ENCODE data around the gene CA5A. TPM values are rescaled to one million over a fixed set of nuclear protein-coding genes. Genes with fewer than 3 reads are reported as not detected.
A peak's percentile ranks its signal among the peaks of the same experiment; 100 is the strongest.

Gene CA5A
- total and polyA plus RNA-seq, 2 experiments from 2014 or later, result not detected

DNA sequence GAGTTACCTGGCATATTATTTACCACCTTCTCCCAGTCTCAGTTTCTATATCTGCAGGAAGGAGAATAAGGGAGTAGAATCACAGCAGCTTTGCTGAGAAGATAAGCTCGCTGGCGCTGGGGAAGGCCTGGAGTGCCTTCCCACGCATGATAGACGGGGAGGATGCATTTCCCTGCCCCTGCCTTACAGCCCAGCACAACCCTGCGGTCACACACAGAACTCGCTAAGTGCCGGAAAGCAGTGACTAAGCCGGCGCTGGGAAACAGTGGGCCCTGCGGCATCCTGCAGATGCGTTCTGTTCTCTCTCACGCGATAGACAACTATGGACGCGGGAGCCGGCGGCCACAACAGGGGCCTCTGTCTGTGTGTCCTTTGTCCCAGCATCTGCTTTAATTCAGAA, 4.8 kb downstream of the CA5A start (continued):
- TF ChIP-seq CTCF (conservative IDR thresholded peaks at IDR 0.05; ENCODE audit: low read depth in 2 of 2) (no peak), JUNB (IDR thresholded peaks at IDR 0.05; ENCODE audit: unreplicated experiment) (no peak), CREB1 (CRISPR knock-in tag; IDR thresholded peaks at IDR 0.05; ENCODE audit: low read depth) (no peak), STAT1 (IDR thresholded peaks at IDR 0.05; ENCODE audit: unreplicated experiment) (no peak), ZNF331 (CRISPR knock-in tag; IDR thresholded peaks at IDR 0.05; ENCODE audit: low read depth) (no peak), NANOG (IDR thresholded peaks at IDR 0.05; ENCODE audit: borderline replicate concordance) (no peak), POLR2AphosphoS5 (IDR thresholded peaks at IDR 0.05; ENCODE audit: low read depth) (no peak)

DNA sequence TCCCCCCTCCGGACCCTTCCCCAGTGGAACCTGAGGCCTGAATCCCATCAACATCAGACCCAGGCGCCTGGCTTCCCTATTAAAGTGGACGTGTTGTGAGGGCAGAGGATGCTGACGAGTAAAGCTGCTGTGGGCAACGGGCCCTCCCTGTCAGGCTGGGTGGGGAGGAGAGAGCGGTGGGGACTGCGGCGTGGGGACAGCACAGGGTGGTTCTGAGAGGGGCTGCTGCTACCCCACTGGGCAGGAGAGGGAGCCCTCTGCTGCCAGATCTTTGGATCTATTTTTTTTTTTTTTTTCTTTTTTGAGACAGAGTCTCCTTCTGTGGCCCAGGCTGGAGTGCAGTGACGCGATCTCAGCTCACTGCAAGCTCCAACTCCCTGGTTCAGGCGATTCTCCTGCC, 5.9 kb downstream of the CA5A start:
- no peaks in the 10 kb centered on the region for H3F3A ChIP-seq (replicated peaks; ENCODE audit: low read depth)
- no peak overlapping the region for H3K4me2 ChIP-seq
- ATAC-seq (peak; percentile 77), DNase-seq (ENCODE audit: low spot score) (peak; percentile 61)
- H3K9me2 ChIP-seq (ENCODE audit: insufficient read depth), result no peaks in the 10 kb centered on the region
- H3K36me3 ChIP-seq (ENCODE audit: insufficient read depth), result no peaks in the 10 kb centered on the region
- H3K4me3 Mint-ChIP-seq, result no peak overlapping the region
- H3K4me3 ChIP-seq, result no peak overlapping the region
- H3K27me3 ChIP-seq (ENCODE audit: insufficient read depth), result no peaks in the 10 kb centered on the region
- no peaks in the 10 kb centered on the region for H4K20me1 ChIP-seq (replicated peaks; ENCODE audit: insufficient read depth)
- H3K4me1 ChIP-seq (ENCODE audit: insufficient read depth), result no peaks in the 10 kb centered on the region
- H3K9me3 Mint-ChIP-seq, result no peaks in the 10 kb centered on the region
- H3K79me2 ChIP-seq (replicated peaks; ENCODE audit: insufficient read depth), result no peaks in the 10 kb centered on the region
- H3K27me3 Mint-ChIP-seq (ENCODE audit: insufficient read depth, low read depth, poor library complexity), result peaks cover 14% of the 10 kb centered on the region
- no peak overlapping the region for H3K27ac ChIP-seq (ENCODE audit: low read depth)
- H2AFZ ChIP-seq, result peak overlapping the region; percentile 39; the same call in 1 of the 2 replicates
- peaks cover 10% of the 10 kb centered on the region for H3K4me1 Mint-ChIP-seq
- no peaks in the 10 kb centered on the region for H3K36me3 Mint-ChIP-seq (ENCODE audit: low read depth)
- no peak overlapping the region for H3K27ac Mint-ChIP-seq
- TF ChIP-seq ZNF331 (CRISPR knock-in tag; IDR thresholded peaks at IDR 0.05; ENCODE audit: low read depth) (no peak), CTCF (conservative IDR thresholded peaks at IDR 0.05; ENCODE audit: low read depth in 2 of 2) (peak; percentile 51 to 62)

DNA sequence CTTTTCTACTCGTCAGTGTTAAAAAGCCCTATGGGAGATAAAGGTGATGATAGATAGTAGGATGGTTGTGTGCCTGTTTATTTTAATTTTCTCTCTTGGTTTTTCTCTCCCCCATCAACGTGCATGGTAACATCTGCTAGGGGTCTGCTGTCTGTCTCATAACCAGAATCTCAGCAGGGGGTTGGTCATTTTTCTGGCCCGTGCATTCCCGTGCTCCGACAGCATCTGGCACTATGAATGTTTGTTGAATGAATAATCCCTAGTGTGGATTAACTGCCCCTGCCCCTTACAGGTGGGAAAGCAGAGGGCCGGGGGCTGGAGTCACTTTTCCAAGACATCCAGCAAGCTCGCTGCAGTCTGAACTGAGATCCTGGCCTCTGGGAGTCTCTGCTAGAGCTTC, 6.3 kb downstream of the CA5A start:
- Histone ChIP-seq H3K4me2 (no peak overlapping the region), H4K20me1 (replicated peaks; ENCODE audit: insufficient read depth) (no peaks in the 10 kb centered on the region), H3K79me2 (replicated peaks; ENCODE audit: insufficient read depth) (no peaks in the 10 kb centered on the region), H2AFZ (peak overlapping the region; percentile 39; the same call in 1 of the 2 replicates), H3K4me1 (ENCODE audit: insufficient read depth) (no peaks in the 10 kb centered on the region), H3K9me2 (ENCODE audit: insufficient read depth) (no peaks in the 10 kb centered on the region), H3F3A (replicated peaks; ENCODE audit: low read depth) (no peaks in the 10 kb centered on the region), H3K27me3 (ENCODE audit: insufficient read depth) (no peaks in the 10 kb centered on the region), H3K27ac (ENCODE audit: low read depth) (no peak overlapping the region), H3K36me3 (ENCODE audit: insufficient read depth) (no peaks in the 10 kb centered on the region), H3K4me3 (no peak overlapping the region)
- no peaks in the 10 kb centered on the region for H3K9me3 Mint-ChIP-seq
- H3K27me3 Mint-ChIP-seq (ENCODE audit: insufficient read depth, low read depth, poor library complexity), result peaks cover 15% of the 10 kb centered on the region
- H3K27ac Mint-ChIP-seq, result no peak overlapping the region
- ATAC-seq, result no peak
- no peak for DNase-seq (ENCODE audit: low spot score)
- no peaks in the 10 kb centered on the region for H3K36me3 Mint-ChIP-seq (ENCODE audit: low read depth)
- H3K4me3 Mint-ChIP-seq, result no peak overlapping the region
- peaks cover 13% of the 10 kb centered on the region for H3K4me1 Mint-ChIP-seq
- TF ChIP-seq CREB1 (CRISPR knock-in tag; IDR thresholded peaks at IDR 0.05; ENCODE audit: low read depth) (no peak), STAT1 (IDR thresholded peaks at IDR 0.05; ENCODE audit: unreplicated experiment) (no peak), CTCF (conservative IDR thresholded peaks at IDR 0.05; ENCODE audit: low read depth in 2 of 2) (no peak), EZH2phosphoT487 (IDR thresholded peaks at IDR 0.05; ENCODE audit: unreplicated experiment) (no peak), EZH2 (IDR thresholded peaks at IDR 0.05; ENCODE audit: low read depth, unreplicated experiment) (no peak), ETS1 (IDR thresholded peaks at IDR 0.05) (no peak), POLR2AphosphoS5 (IDR thresholded peaks at IDR 0.05; ENCODE audit: low read depth) (no peak), NANOG (IDR thresholded peaks at IDR 0.05; ENCODE audit: borderline replicate concordance) (no peak), JUNB (IDR thresholded peaks at IDR 0.05; ENCODE audit: unreplicated experiment) (no peak)
- TF ChIP-seq, protein P1, sequence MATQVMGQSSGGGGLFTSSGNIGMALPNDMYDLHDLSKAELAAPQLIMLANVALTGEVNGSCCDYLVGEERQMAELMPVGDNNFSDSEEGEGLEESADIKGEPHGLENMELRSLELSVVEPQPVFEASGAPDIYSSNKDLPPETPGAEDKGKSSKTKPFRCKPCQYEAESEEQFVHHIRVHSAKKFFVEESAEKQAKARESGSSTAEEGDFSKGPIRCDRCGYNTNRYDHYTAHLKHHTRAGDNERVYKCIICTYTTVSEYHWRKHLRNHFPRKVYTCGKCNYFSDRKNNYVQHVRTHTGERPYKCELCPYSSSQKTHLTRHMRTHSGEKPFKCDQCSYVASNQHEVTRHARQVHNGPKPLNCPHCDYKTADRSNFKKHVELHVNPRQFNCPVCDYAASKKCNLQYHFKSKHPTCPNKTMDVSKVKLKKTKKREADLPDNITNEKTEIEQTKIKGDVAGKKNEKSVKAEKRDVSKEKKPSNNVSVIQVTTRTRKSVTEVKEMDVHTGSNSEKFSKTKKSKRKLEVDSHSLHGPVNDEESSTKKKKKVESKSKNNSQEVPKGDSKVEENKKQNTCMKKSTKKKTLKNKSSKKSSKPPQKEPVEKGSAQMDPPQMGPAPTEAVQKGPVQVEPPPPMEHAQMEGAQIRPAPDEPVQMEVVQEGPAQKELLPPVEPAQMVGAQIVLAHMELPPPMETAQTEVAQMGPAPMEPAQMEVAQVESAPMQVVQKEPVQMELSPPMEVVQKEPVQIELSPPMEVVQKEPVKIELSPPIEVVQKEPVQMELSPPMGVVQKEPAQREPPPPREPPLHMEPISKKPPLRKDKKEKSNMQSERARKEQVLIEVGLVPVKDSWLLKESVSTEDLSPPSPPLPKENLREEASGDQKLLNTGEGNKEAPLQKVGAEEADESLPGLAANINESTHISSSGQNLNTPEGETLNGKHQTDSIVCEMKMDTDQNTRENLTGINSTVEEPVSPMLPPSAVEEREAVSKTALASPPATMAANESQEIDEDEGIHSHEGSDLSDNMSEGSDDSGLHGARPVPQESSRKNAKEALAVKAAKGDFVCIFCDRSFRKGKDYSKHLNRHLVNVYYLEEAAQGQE (IDR thresholded peaks at IDR 0.05; ENCODE audit: unreplicated experiment), result no peak

Measured in GM23338 (cell line).